ENCODE results near the gene PSORS1C1.

- TF ChIP-seq, protein P1, sequence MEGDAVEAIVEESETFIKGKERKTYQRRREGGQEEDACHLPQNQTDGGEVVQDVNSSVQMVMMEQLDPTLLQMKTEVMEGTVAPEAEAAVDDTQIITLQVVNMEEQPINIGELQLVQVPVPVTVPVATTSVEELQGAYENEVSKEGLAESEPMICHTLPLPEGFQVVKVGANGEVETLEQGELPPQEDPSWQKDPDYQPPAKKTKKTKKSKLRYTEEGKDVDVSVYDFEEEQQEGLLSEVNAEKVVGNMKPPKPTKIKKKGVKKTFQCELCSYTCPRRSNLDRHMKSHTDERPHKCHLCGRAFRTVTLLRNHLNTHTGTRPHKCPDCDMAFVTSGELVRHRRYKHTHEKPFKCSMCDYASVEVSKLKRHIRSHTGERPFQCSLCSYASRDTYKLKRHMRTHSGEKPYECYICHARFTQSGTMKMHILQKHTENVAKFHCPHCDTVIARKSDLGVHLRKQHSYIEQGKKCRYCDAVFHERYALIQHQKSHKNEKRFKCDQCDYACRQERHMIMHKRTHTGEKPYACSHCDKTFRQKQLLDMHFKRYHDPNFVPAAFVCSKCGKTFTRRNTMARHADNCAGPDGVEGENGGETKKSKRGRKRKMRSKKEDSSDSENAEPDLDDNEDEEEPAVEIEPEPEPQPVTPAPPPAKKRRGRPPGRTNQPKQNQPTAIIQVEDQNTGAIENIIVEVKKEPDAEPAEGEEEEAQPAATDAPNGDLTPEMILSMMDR (IDR thresholded peaks at IDR 0.05; ENCODE audit: low read depth, low read length): no peak
- no peak for TF ChIP-seq POLR2A (IDR thresholded peaks at IDR 0.05; ENCODE audit: extremely low read depth, insufficient read length)
Observed at GRCh38 chr6:31169123-31169857, 54.7 kb downstream of the PSORS1C1 start.
